RWPE1 (cell line): ENCODE data around the gene BCL2L15.
"Not testable (repeated sequence)": the region's sequence is repeated elsewhere in the genome, so short reads cannot be mapped to it uniquely, and the experiment has no call there.

ENCODE experiments used
- CTCF ChIA-PET: fragments of 350-600 bp; sonication (Branson Sonifier 250); formaldehyde crosslinking; extraction: SDS; loops from one replicate; lab custom pipeline; 2021; lab: Yijun Ruan, JAX
- POLR2A ChIA-PET: fragments of 400-600 bp; formaldehyde crosslinking; extraction: SDS; loops from one replicate; lab custom pipeline; 2020; ENCODE audit warnings: antibody characterized with exemption; ENCODE audit not compliant: low non-redundant PET; lab: Yijun Ruan, JAX
- DNase-seq: peaks from one replicate; pipeline ENCODE4 v3.0.0; 2012; ENCODE audit warnings: low spot score
- H3K27ac ChIP-seq: fragments of 450-650 bp; 2 replicates; pipeline ENCODE4 v1.5.1; 2017
- CTCF ChIP-seq: fragments of 450-650 bp; conservative IDR thresholded peaks from 2 replicates; pipeline ENCODE4 v1.5.1; 2017; ENCODE audit warnings: low read depth, mild to moderate bottlenecking

Gene BCL2L15

GRCh38 chr1:113857776-113858175, 29.6 kb downstream of the BCL2L15 start:
- H3K27ac ChIP-seq: no peak overlapping the region
- no peak for TF ChIP-seq CTCF
- POLR2A ChIA-PET: no interaction called here
- CTCF ChIA-PET: no interaction called here
- no peak for DNase-seq

GRCh38 chr1:113856401-113856790, 31.0 kb downstream of the BCL2L15 start:
- POLR2A ChIA-PET: no interaction called here
- no peak for DNase-seq
- no peak for TF ChIP-seq CTCF
- CTCF ChIA-PET: interaction anchor here (0.5 to 0.7 kb wide), 3 partner anchors 9 to 82 kb away, joined by 3 to 5 read pairs (median 3); no protein-coding TSS in a partner anchor
- H3K27ac ChIP-seq: no peak overlapping the region

GRCh38 chr1:113855630-113856400, 31.6 kb downstream of the BCL2L15 start:
- POLR2A ChIA-PET: no interaction called here
- CTCF ChIA-PET: interaction anchor here (0.5 to 0.9 kb wide), 4 partner anchors 9 to 83 kb away, joined by 3 to 5 read pairs (median 3); no protein-coding TSS in a partner anchor
- TF ChIP-seq CTCF: no peak
- no peak overlapping the region for H3K27ac ChIP-seq
- DNase-seq: no peak

GRCh38 chr1:113854234-113854633, 33.1 kb downstream of the BCL2L15 start:
- TF ChIP-seq CTCF: no peak
- H3K27ac ChIP-seq: no peak overlapping the region
- ChIA-PET POLR2A (no interaction called here), CTCF (no interaction called here)
- DNase-seq: no peak

- POLR2A ChIA-PET: interaction anchor here (0.6 kb wide), 1 partner anchor 16 kb away, joined by 3 read pairs; no protein-coding TSS in a partner anchor
- DNase-seq, CTCF ChIA-PET, H3K27ac ChIP-seq: not testable (repeated sequence)
Observed at GRCh38 chr1:113852694-113853093, 34.7 kb downstream of the BCL2L15 start.

- no peak for TF ChIP-seq CTCF
- no peak overlapping the region for H3K27ac ChIP-seq
- ChIA-PET POLR2A (no interaction called here), CTCF (interaction anchor here (0.7 to 1.2 kb wide), 2 partner anchors 432 to 760 kb away, joined by 3 to 4 read pairs; no protein-coding TSS in a partner anchor)
- no peak for DNase-seq
Observed at GRCh38 chr1:113850127-113850796, 37.1 kb downstream of the BCL2L15 start.
